H9 (cell line): ENCODE data around the gene PKNOX2. TPM values are rescaled to one million over a fixed set of nuclear protein-coding genes. Genes with fewer than 3 reads are reported as not detected.

Experiments used
- DNase-seq: peaks from one replicate; pipeline ENCODE4 v3.0.0-alpha.2; 2017
- H2AFZ ChIP-seq: one replicate; pipeline ENCODE4 v1.6.1; 2013; ENCODE audit warnings: mild to moderate bottlenecking, low read length, control low read depth, moderate library complexity
- H2AK5ac ChIP-seq: 2 replicates; pipeline ENCODE4 v1.6.1; 2013; ENCODE audit warnings: low read length, control low read depth, mixed read lengths; ENCODE audit not compliant: insufficient read length
- H2BK120ac ChIP-seq: one replicate; pipeline ENCODE4 v1.6.1; 2013; ENCODE audit warnings: low read depth, mild to moderate bottlenecking, low read length, control low read depth, inconsistent platforms; ENCODE audit not compliant: poor library complexity, severe bottlenecking
- H2BK12ac ChIP-seq: 2 replicates; pipeline ENCODE4 v1.6.1; 2013; ENCODE audit warnings: low read length, control low read depth, mixed read lengths, low read depth; ENCODE audit not compliant: insufficient read length
- H2BK15ac ChIP-seq: 2 replicates; pipeline ENCODE4 v1.6.1; 2013; ENCODE audit warnings: low read depth, low read length, control low read depth
- H2BK20ac ChIP-seq: one replicate; pipeline ENCODE4 v1.6.1; 2013; ENCODE audit warnings: low read depth, mild to moderate bottlenecking, low read length, control low read depth, inconsistent platforms; ENCODE audit not compliant: poor library complexity, severe bottlenecking
- H2BK5ac ChIP-seq: 2 replicates; pipeline ENCODE4 v1.6.1; 2013; ENCODE audit warnings: low read length, control low read depth, mixed read lengths; ENCODE audit not compliant: insufficient read length
- H3K14ac ChIP-seq: 2 replicates; pipeline ENCODE4 v1.6.1; 2013; ENCODE audit warnings: low read length, control low read depth; ENCODE audit not compliant: insufficient read depth
- H3K18ac ChIP-seq: 2 replicates; pipeline ENCODE4 v1.6.1; 2013; ENCODE audit warnings: low read depth, mild to moderate bottlenecking, mixed read lengths, low read length, control low read depth; ENCODE audit not compliant: insufficient read length
- H3K23ac ChIP-seq: 2 replicates; pipeline ENCODE4 v1.6.1; 2013; ENCODE audit warnings: low read length, control low read depth, mixed read lengths, low read depth; ENCODE audit not compliant: insufficient read length
- H3K23me2 ChIP-seq: 2 replicates; pipeline ENCODE4 v1.6.1; 2013; ENCODE audit warnings: low read depth, mild to moderate bottlenecking, mixed read lengths, low read length, control low read depth; ENCODE audit not compliant: insufficient read length, poor library complexity, severe bottlenecking
- H3K27ac ChIP-seq: 2 replicates; pipeline ENCODE4 v1.5.1; 2013; ENCODE audit warnings: low read length, control low read depth, mixed read lengths, low read depth; ENCODE audit not compliant: insufficient read length
- H3K27me3 ChIP-seq: 2 replicates; pipeline ENCODE4 v1.6.1; 2013; ENCODE audit warnings: low read length, control low read depth, inconsistent platforms; ENCODE audit not compliant: insufficient read depth
- H3K4ac ChIP-seq: 2 replicates; pipeline ENCODE4 v1.6.1; 2013; ENCODE audit warnings: low read depth, mild to moderate bottlenecking, control low read depth, inconsistent platforms, low read length, moderate library complexity
- H3K4me1 ChIP-seq: 2 replicates; pipeline ENCODE4 v1.6.1; 2013; ENCODE audit warnings: low read length, control low read depth, inconsistent platforms; ENCODE audit not compliant: insufficient read depth
- H3K4me2 ChIP-seq: 2 replicates; pipeline ENCODE4 v1.6.1; 2013; ENCODE audit warnings: low read length, control low read depth, mixed read lengths; ENCODE audit not compliant: insufficient read length, insufficient read depth
- H3K56ac ChIP-seq: 2 replicates; pipeline ENCODE4 v1.6.1; 2013; ENCODE audit warnings: low read depth, mild to moderate bottlenecking, mixed read lengths, low read length, control low read depth; ENCODE audit not compliant: insufficient read length
- H3K79me1 ChIP-seq: 2 replicates; pipeline ENCODE4 v1.6.1; 2013; ENCODE audit warnings: low read depth, mild to moderate bottlenecking, moderate library complexity, low read length, control low read depth, inconsistent platforms; ENCODE audit not compliant: insufficient read depth, poor library complexity, severe bottlenecking
- H3K79me2 ChIP-seq: 2 replicates; pipeline ENCODE4 v1.6.1; 2013; ENCODE audit warnings: low read length, control low read depth, inconsistent platforms; ENCODE audit not compliant: insufficient read depth
- H3K9ac ChIP-seq: 2 replicates; pipeline ENCODE4 v1.6.1; 2013; ENCODE audit warnings: low read length, control low read depth, mixed read lengths; ENCODE audit not compliant: insufficient read length; ENCODE audit errors: extremely low read depth
- H3K9me3 ChIP-seq: one replicate; pipeline ENCODE4 v1.6.1; 2013; ENCODE audit warnings: low read depth, low read length, inconsistent platforms; ENCODE audit not compliant: control insufficient read depth
- H3T11ph ChIP-seq: one replicate; pipeline ENCODE4 v1.6.1; 2013; ENCODE audit warnings: mild to moderate bottlenecking, low read length, control low read depth, inconsistent platforms
- H4K20me1 ChIP-seq: one replicate; pipeline ENCODE4 v1.6.1; 2013; ENCODE audit not compliant: control insufficient read depth, insufficient read length, insufficient read depth
- H4K5ac ChIP-seq: 2 replicates; pipeline ENCODE4 v1.6.1; 2013; ENCODE audit warnings: low read depth, mild to moderate bottlenecking, mixed read lengths, low read length, control low read depth; ENCODE audit not compliant: insufficient read length
- H4K8ac ChIP-seq: replicated peaks from 2 replicates; pipeline ENCODE4 v1.6.1; 2013; ENCODE audit warnings: low read length, control low read depth, mixed read lengths, low read depth; ENCODE audit not compliant: insufficient read length
- H4K91ac ChIP-seq: 2 replicates; pipeline ENCODE4 v1.6.1; 2013; ENCODE audit warnings: low read depth, mild to moderate bottlenecking, moderate library complexity, mixed read lengths, low read length, control low read depth; ENCODE audit not compliant: insufficient read length
- H3K27ac Mint-ChIP-seq, 3 experiments: 2 replicates in 2 of 3; 3 replicates in 1 of 3; pipeline ENCODE4 v1.8.0; 2020 to 2021; ENCODE audit warnings: mixed read lengths in 3 of 3, mild to moderate bottlenecking in 1 of 3, moderate library complexity in 1 of 3
- H3K27me3 Mint-ChIP-seq: 2 replicates; pipeline ENCODE4 v1.8.0; 2021; ENCODE audit warnings: low read depth, mild to moderate bottlenecking, moderate library complexity, mixed read lengths
- H3K36me3 Mint-ChIP-seq, 3 experiments: 2 replicates in 2 of 3; 3 replicates in 1 of 3; pipeline ENCODE4 v1.8.0; 2020 to 2021; ENCODE audit warnings: low read depth in 3 of 3, mixed read lengths in 3 of 3; ENCODE audit not compliant: insufficient read depth in 1 of 3
- H3K4me1 Mint-ChIP-seq, 2 experiments: 2 replicates each; pipeline ENCODE4 v1.8.0; 2020; ENCODE audit warnings: mixed read lengths in 2 of 2
- H3K4me3 Mint-ChIP-seq, 2 experiments: 2 replicates in 1 of 2; 3 replicates in 1 of 2; pipeline ENCODE4 v1.8.0; 2020 to 2021; ENCODE audit warnings: mild to moderate bottlenecking in 2 of 2, mixed read lengths in 2 of 2, moderate library complexity in 1 of 2
- H3K9me3 Mint-ChIP-seq, 2 experiments: 2 replicates in 1 of 2; 3 replicates in 1 of 2; pipeline ENCODE4 v1.8.0; 2020; ENCODE audit warnings: mild to moderate bottlenecking in 2 of 2, mixed read lengths in 2 of 2, moderate library complexity in 1 of 2
- WGBS: extraction: QIAGEN DNeasy Blood & Tissue Kit; methylation state at CpG from one replicate; pipeline ENCODE4 v1.1.7; 2013; ENCODE audit warnings: missing lambda C conversion rate, low lambda C conversion rate, mixed read lengths; ENCODE audit not compliant: insufficient read length; ENCODE audit errors: extremely low coverage; 5-methylcytosine and 5-hydroxymethylcytosine counted together
- total RNA-seq: library from RNA; stranded (reverse); gene quantifications from 2 replicates; pipeline ENCODE4 v1.2.1, GENCODE V29; 2021
- TF ChIP-seq, protein P1 (sequence below): fragments of 200-600 bp; sonication (generic); conservative IDR thresholded peaks from 3 replicates; pipeline ENCODE4 v1.8.0; 2021; ENCODE audit warnings: antibody characterized with exemption, mild to moderate bottlenecking

PKNOX2 gene
- total RNA-seq, 1 experiment from 2014 or later, result 1.3 TPM

DNA sequence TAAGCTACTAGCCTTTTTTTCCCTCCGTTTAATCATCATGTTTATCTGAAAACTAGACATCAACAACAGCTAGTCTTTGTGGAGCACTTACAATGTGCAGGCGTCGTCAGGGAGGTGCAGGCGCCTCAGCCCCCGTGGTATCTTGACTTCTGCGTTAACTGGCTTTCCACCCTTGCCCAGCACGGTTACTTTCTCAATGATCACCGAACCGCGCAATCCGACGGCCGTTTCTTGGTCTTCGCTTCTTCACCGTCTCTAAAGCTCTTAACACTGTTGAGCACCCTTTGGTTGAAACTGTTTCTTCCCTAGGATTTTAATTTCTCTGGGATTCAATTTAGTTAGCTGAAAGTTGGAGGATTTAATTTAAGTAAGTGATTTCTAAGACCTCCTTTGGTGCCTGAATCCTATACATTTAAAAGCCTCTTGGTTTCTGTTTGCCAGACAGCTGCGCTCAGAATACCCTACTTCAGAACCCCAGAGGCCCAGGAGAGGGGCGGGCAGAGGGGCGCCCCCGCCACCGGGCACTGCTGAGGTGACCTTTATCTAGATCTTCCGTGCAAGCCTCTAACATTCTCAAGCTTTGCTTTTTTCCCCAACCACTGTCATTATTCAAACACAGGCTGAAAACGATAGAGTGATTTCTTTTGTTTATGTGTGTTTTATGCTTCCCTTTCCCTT, 35.1 kb upstream of the PKNOX2 start:
- Histone ChIP-seq H3K79me1 (no peaks in the 10 kb centered on the region), H4K20me1 (no peaks in the 10 kb centered on the region), H2BK15ac (no peak overlapping the region), H2BK12ac (no peak overlapping the region), H2BK20ac (no peak overlapping the region), H3K14ac (no peak overlapping the region), H2BK120ac (no peak overlapping the region), H4K91ac (no peak overlapping the region), H3K9me3 (no peaks in the 10 kb centered on the region), H3K27me3 (peaks cover 2% of the 10 kb centered on the region; the same call in 1 of the 2 replicates), H4K5ac (no peak overlapping the region), H2AK5ac (no peak overlapping the region), H2AFZ (no peak overlapping the region), H3K56ac (no peak overlapping the region), H3K23me2 (no peaks in the 10 kb centered on the region), H3K79me2 (no peaks in the 10 kb centered on the region), H3K23ac (no peak overlapping the region), H3K27ac (no peak overlapping the region), H3K4me1 (no peaks in the 10 kb centered on the region), H3T11ph (no peak overlapping the region), H3K4me2 (no peak overlapping the region), H2BK5ac (no peak overlapping the region), H4K8ac (no peak overlapping the region), H3K9ac (no peak overlapping the region), H3K4ac (no peak overlapping the region), H3K18ac (no peak overlapping the region)
- Mint-ChIP-seq H3K4me3 (no peak overlapping the region), H3K4me1 (peaks cover 2 to 8% of the 10 kb centered on the region in 2 experiments; a peak in 1 of 4 replicates), H3K36me3 (no peaks in the 10 kb centered on the region), H3K27me3 (peaks cover 68% of the 10 kb centered on the region), H3K9me3 (no peaks in the 10 kb centered on the region), H3K27ac (peak overlapping the region in 1 of 3 experiments; percentile 12; a peak in 1 of 7 replicates)
- no CpG with 5 or more reads among the region's 22 CpGs for WGBS
- TF ChIP-seq, protein P1, sequence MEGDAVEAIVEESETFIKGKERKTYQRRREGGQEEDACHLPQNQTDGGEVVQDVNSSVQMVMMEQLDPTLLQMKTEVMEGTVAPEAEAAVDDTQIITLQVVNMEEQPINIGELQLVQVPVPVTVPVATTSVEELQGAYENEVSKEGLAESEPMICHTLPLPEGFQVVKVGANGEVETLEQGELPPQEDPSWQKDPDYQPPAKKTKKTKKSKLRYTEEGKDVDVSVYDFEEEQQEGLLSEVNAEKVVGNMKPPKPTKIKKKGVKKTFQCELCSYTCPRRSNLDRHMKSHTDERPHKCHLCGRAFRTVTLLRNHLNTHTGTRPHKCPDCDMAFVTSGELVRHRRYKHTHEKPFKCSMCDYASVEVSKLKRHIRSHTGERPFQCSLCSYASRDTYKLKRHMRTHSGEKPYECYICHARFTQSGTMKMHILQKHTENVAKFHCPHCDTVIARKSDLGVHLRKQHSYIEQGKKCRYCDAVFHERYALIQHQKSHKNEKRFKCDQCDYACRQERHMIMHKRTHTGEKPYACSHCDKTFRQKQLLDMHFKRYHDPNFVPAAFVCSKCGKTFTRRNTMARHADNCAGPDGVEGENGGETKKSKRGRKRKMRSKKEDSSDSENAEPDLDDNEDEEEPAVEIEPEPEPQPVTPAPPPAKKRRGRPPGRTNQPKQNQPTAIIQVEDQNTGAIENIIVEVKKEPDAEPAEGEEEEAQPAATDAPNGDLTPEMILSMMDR, result no peak
- no peak for DNase-seq
